Renal cortex interstitium (tissue), 11 donors: Measurements from ENCODE around the gene PI4KA. TPM values are rescaled to one million over a fixed set of nuclear protein-coding genes. Genes with fewer than 3 reads are reported as not detected.

Source experiments
- DNase-seq, 11 donors: peaks; one replicate each; pipeline ENCODE4 v3.0.0-alpha.2; 2013; ENCODE audit warnings: low read depth in 9 of 11, low spot score in 4 of 11; ENCODE audit errors: extremely low read depth in 1 of 11
- polyA plus RNA-seq, 3 donors: library from polyadenylated mRNA; unstranded; fragments of 120-200 nt; gene quantifications; one replicate each; pipeline ENCODE4 v1.2.1, GENCODE V29; 2013; ENCODE audit not compliant: insufficient read length in 3 of 3

PI4KA gene
- polyA plus RNA-seq, 3 donors, result 60.1 to 86.0 (median 75.5) TPM

DNA sequence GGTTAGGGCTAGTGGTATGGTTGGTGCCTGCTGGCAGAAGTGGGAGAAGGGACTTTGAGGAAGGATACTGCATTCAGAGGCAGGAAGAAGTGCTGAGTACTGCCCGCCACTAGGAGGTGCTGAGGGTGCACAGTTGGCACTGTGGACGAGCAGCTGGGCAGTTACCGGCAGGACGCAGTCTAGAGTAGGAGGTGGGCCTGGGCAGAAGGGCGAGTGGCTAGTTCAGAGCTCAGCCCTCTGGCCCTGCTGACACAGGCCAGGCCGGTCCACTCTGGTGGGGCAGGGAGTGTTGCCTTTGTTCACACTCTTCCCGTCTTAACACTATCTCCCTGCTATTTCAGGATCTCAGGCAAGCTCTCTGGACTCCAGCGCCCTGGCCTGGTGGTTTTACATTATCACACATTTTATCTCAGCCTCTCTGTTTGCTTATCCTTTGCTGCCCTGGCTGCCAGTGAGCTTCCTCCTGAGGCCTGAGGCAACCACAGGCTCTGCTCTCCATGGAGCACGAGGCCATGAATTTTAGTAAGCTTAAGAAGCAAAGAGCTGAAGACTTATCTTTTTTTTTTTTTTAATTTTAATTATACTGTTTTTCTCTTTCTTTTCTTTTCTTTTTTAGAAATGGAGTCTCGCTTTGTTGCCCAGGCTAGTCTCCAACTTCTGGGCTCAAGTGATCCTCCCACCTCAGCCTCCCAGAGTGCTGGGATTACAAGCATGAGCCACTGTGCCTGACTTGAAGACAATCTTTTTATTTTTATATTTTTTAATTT lies 27.1 kb upstream of the PI4KA start:
- DNase-seq, result peak in 6 of 11 donors; percentile 46 to 61 (median 54)

- DNase-seq, result no peak
Observed at GRCh38 chr22:20885017-20885556, 26.5 kb upstream of the PI4KA start.

GRCh38 chr22:20884454-20884853 lies 25.8 kb upstream of the PI4KA start:
- DNase-seq, result no peak

GRCh38 chr22:20882855-20883254 lies 24.2 kb upstream of the PI4KA start:
- DNase-seq, result no peak

- no peak for DNase-seq
Observed at GRCh38 chr22:20881869-20882815, 23.5 kb upstream of the PI4KA start.

- DNase-seq, result no peak
Observed at GRCh38 chr22:20881231-20881630, 22.6 kb upstream of the PI4KA start.

GRCh38 chr22:20877715-20878114 lies 19.1 kb upstream of the PI4KA start:
- no peak for DNase-seq

- no peak for DNase-seq
Observed at GRCh38 chr22:20875296-20875695, 16.7 kb upstream of the PI4KA start.

DNA sequence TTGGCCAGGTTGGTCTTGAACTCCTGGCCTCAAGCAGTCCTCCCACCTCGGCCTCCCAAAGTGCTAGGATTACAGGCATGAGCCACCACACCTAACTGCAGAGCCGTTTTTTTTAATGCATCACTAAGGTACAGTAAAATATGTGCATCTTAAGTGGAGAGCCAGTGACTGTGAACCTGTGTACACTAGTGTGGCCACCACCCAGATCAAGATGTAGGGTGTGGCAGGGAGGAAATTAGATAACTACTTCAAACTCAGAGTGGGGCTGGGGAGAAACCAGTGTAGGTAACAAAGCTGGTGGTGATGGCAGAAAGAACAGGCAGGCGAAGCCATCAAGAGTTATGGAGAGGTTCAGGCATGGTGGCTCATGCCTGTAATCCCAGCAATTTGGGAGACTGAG lies 14.6 kb upstream of the PI4KA start:
- DNase-seq, result no peak

DNA sequence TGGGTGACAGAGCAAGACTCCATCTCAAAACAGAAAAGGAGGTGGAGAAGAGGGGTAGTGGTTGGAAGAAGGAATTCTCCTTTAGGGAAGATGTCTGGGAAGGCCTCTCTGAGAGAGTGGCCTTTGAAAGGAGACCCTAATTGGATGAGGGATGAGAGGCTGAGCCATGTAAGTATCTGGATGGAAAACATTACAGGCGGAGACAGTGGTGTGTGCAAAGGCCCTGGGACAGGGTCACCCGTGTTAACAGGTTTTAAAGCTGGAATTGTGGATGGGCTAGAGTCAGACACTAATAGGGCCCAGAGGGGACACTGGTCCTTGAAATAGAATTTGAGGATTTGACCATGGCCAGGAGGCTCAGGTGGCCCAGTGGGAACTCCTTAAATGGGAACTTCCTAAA lies 10.6 kb upstream of the PI4KA start:
- DNase-seq, result no peak

DNA sequence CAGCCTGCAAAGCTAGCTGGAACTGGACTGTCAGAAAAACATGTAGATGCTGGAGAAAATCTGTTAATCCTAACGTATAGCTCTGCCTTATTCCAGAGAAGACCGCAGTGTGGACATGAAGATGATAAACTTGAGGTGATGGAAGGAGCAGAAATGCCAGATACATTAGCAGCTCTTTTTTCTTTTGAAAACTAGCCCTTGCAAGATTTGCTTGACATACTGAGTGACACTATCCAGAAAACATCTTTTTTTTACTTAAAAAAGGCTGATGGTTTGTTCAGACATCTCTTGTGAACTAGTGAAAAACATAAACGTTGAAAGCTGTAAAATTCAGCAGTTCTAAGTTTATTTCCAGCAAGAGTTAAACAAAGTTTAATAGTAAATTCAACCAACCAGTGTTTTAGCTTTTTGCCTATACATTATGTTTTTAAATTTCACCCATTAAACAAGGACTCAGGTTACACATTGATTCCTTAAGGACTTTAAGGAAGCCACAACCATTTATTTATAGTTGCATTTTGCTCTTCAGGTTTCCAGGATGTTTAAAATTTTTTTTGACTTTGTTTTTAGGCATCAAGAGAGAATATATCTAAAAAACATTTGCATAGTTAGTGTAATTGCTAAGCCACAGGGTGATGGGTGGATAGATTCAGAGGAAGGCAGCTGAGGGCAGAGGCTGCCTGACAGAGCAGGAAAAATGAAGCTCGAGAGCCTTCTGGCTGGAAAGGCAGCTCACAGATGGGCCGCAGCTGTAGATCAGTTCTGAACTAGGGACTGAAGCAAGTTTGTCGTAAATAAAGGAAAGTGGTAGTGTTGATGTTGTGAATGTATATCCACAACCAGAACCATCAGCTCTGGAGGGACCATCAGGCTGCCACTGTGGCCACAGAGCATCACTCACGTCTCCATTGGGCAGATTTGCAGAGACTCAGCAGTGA lies 9.7 kb upstream of the PI4KA start:
- no peak for DNase-seq

- peak in 4 of 11 donors; percentile 33 to 51 (median 40) for DNase-seq
Observed at GRCh38 chr22:20867179-20868024, 8.8 kb upstream of the PI4KA start.

DNA sequence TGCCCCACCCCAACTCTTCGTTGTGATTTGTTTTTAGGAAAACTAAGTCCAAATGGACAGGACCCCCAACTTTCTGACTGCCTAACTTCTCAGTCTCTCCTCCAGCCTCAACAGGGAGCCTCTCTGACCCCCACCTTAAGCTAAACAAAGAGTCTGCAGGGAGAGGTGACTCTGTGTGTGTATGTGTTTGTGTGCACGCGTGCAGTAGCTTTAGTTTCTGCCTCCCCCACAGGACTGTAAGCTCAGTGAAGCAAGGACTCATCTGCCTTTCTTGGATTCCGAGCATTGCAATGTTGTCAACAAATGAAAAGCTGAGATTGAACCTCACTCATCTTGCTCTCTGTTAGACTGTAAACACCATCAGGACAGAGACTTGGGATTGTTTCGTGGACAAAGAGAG lies 8.1 kb upstream of the PI4KA start:
- peak in 4 of 11 donors; percentile 33 to 53 (median 43) for DNase-seq

DNA sequence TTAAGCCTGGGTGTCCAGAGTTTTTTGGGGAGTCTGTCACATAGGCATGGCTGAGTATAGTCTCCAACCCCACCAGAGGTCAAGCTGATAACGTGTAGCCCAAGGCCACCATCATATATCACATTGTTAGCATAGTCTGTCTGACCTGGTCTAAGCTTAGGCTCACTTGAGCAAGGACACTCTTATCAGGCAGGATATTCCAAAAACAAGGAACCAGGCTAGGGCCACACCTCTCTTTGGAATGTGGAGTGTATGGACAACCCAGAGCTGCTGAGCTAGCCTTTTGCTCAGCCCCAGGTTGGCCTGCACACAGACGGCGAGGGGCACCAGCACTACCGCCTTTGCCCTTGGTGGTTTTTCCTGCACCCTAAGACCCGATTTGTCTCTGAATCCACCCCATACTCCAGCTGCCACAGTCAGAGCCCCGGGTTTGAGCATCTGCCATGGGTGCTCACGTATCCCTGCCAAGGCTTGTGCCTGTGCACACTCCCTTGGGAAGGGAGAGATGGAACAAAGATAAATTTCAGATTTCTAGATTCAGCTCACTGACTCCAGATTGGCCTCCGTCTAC lies 7.3 kb upstream of the PI4KA start:
- no peak for DNase-seq

DNA sequence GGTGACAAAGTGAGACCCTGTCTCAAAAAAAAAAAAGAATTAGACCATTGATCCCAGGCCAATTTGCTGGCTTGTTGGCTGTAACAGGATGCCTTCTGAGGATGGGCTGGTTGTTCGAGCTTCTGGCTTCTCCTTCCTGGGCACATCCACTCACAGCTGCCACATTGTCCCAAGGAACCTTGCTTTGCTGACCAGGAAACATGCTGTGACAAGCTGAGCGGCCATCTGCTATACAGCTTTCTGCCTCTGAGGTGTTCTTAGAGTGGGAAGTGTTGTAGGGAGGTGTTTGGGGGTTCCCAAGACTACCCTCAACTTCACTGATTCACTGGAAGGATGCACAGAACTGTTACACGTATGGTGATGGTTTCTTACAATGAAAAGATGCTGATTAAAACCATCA lies 6.7 kb upstream of the PI4KA start:
- no peak for DNase-seq

GRCh38 chr22:20864186-20864908 lies 5.7 kb upstream of the PI4KA start:
- no peak for DNase-seq

- DNase-seq, result no peak
Observed at GRCh38 chr22:20863366-20863765, 4.8 kb upstream of the PI4KA start.
